Subcutaneous adipose tissue (tissue), 4 donors: ENCODE data around the gene RARA. TPM values are rescaled to one million over a fixed set of nuclear protein-coding genes. Genes with fewer than 3 reads are reported as not detected.

Source experiments
- total RNA-seq, 4 donors: library from RNA; depleted of rRNA; stranded (reverse); fragments of >200 nt; gene quantifications; one replicate each; pipeline ENCODE4 v1.1.0, GENCODE V29; 2016
- TF ChIP-seq, protein P1 (sequence below): fragments of 450-650 bp; IDR thresholded peaks from one replicate; pipeline ENCODE4 v1.5.1; 2016; ENCODE audit warnings: low read depth, mild to moderate bottlenecking, control low read depth, antibody characterized with exemption, moderate library complexity

RARA gene
- total RNA-seq, 4 donors from 2014 or later = 13.9 to 21.5 (median 17.9) TPM

DNA sequence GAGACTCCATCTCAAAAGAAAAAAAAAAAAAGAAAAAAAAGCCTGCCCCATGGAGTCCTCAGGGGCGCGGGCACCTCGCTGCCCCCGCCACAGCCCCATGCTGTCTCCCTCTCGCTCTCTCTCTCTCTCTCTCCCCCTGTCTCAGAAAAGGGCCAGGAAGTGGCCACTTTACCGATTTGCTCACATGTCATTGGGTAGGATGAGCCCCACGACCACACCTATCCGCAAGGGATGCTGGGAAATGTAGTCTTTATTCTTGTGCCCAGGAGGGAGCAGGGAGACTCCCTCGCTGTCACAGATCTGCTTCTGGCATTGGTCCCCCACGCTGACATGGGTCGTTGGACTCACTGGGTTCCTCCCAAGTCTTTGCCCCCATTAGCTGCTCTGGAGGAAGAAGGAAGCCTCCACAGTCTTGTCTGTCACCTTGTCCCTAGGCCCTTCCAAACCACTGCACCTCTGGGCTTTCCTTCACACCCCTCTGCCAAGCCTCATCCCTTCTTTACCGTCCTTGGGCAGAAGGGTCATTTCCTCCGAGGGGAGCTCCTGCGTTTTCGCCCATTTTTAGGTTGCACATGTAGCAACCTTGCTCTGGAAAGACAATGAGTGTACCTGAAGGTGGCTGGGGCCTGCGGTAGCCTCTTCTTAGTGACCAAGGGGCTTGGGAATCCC lies 62.4 kb downstream of the RARA start:
- TF ChIP-seq, protein P1, sequence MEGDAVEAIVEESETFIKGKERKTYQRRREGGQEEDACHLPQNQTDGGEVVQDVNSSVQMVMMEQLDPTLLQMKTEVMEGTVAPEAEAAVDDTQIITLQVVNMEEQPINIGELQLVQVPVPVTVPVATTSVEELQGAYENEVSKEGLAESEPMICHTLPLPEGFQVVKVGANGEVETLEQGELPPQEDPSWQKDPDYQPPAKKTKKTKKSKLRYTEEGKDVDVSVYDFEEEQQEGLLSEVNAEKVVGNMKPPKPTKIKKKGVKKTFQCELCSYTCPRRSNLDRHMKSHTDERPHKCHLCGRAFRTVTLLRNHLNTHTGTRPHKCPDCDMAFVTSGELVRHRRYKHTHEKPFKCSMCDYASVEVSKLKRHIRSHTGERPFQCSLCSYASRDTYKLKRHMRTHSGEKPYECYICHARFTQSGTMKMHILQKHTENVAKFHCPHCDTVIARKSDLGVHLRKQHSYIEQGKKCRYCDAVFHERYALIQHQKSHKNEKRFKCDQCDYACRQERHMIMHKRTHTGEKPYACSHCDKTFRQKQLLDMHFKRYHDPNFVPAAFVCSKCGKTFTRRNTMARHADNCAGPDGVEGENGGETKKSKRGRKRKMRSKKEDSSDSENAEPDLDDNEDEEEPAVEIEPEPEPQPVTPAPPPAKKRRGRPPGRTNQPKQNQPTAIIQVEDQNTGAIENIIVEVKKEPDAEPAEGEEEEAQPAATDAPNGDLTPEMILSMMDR = no peak

DNA sequence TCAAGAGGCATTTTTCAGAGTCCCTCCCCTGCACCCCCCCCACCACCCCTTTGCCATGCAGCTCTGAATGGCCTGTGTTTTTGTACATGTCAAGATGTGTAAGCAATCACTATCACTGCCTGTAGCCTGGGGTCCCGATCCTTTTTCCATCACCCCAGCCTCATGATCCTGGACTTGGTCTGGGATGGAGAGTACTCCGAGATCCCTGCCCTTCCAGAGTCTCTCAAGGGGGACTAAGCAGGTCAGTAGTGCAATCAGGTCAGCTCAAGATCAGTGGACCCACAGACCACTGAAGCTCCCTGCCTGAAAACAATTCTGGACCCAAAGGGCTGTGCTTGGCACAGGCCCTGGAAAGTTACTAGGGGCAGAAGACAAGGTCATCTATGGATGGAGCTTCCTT lies 63.1 kb downstream of the RARA start:
- TF ChIP-seq, protein P1 = no peak

DNA sequence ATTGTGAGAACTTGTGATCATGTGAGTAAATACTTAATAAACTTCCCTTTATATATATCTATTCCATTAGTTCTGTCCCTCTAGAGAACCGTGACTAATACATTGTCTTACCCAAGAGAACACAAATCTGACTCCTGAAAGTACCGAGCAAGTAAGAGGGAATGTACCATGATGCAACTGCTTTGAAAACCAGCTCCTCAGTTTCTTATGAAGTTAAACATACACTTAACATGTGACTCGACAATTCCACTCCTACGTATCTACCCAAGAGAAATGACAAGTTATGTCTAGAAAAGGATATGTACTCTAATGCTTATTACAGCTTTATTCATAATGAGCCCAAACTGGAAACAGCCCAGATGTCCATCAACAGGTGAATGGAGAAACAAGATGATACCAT lies 64.3 kb downstream of the RARA start:
- TF ChIP-seq, protein P1 = no peak

DNA sequence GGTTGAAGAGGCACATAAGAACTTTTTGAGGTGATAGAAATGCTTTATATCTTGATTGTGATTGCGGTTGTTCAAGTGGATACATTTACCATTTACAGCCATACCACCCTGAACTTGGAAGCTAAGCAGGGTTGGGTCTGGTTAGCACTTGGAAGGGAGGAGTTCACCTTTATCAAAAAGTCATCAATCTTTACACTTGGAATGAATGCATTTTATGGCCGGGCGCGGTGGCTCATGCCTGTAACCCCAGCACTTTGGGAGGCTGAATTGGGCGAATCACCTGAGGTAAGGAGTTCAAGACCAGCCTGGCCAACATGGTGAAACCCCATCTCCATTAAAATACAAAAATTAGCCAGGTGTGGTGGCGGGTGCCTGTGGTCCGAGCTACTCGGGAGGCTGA lies 65.0 kb downstream of the RARA start:
- TF ChIP-seq, protein P1 = no peak

DNA sequence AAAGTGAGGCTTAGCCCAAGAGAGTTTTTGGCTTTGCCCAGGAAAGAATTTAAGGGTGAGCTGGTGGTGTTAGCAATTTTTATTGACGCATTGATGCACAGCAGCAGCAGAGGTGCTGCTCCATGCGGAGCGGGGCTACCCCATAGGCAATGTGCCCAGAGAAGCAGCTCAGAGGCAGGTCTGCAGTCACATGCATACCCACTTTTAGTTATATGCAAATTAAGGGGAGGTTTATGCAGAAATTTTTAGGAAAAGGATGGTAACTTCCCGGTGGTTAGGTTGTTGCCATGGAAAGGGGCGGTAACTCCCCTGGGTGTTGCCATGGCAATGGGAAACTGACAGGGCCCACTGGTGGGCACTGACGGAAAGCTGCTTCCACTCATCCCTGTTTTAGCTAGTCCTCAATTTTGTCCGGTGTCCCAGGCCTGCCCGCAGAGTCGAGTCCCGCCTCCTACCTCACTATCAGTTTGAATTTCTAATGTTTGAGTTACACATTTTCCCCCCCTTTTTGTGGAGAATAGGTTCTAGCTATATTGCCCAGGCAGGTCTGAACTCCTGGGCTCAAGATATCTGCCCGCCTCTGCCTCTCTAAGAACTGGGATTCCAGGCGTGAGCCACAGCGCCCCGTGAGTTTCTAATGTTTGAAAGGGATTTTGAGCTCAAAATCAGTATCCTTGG lies 66.0 kb downstream of the RARA start:
- TF ChIP-seq, protein P1 = no peak

DNA sequence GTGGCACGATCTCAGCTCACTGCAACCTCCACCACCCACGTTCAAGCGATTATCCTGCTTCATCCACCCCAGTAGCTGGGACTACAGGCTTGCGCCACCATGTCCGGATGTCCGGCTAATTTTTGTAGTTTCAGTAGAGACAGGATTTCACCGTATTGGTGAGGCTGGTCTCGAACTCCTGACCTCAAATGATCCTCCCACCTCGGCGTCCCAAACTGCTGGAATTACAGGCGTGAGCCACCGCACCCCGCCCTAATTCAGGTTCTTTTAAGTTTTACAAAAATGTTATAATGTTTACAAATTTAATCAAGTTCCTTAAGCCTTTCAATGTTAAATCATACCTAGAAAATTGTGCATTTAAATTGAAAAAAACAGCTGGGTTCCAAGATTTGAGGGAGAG lies 68.9 kb downstream of the RARA start:
- TF ChIP-seq, protein P1 = no peak

DNA sequence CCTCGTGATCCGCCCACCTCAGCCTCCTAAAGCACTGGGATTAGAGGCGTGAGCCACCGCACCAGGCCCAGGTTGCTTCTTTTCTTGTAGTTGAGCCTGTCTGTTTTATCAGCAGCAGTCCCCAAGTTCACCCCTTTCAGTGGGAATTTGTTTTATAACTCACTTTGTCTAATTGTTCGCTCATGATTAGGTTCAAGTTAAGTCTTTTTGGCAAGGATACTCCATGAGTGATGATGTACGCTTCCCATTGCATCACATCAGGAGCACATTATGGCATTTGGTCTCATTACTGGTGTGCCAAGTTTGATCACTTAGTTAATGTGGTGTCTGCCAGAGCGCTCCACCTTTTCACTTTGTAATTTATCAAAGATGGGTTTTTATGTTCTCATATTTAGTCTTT lies 70.0 kb downstream of the RARA start:
- TF ChIP-seq, protein P1 = no peak
